GM11168 (cell line): ENCODE results near the gene ENTPD8.
"Not testable (repeated sequence)": the region's sequence is repeated elsewhere in the genome, so short reads cannot be mapped to it uniquely, and the experiment has no call there.

ENCODE experiments used
- in situ Hi-C: fragments of 300-500 bp; cut with MboI; formaldehyde crosslinking; loops from one replicate; pipeline ENCODE4 v1.12.0; 2022; ENCODE audit warnings: low sequenced_read_pairs; ENCODE audit not compliant: unreplicated experiment

The ENTPD8 gene

DNA sequence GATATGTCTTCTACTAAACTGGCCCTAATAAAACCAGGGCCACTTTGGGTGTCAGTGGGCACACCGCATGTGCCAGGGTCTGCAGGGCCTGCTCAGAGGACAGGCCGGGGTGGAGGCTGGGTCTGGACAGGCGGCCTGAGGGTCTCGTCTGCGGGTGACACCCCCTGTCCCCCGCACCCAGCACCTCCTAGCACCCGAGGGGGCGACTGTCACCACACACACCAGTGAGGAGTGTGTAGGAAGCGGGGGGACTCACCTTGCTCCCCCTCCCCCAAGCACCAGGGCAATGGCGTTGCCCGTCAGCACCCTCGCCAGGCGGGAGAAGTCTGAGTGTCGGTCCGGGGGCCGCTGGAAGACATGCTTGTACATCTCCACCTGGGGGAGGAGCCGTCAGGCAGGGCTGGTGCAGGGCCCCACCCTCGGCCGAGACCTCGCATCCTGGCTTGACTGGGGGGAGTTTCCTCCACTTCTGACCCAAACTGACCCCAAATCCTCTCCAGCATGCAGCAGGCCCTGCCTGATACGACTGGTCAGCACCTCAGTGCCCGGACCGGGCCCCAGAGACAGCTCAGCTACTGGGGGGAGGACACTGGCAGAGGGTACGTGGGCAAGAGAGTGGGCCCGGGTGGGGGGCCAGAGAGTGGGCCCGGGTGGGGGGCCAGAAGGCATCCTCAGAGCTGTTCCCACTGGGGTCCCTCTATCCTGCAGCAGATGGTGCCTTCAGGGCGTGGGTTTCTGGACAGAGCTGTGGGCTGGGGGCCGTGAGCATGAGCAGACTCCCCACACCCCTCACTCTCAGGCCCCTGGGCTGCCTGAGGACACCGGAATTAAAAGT, 36.8 kb upstream of the ENTPD8 start:
- in situ Hi-C loops = no loop called here

- in situ Hi-C loops = no loop called here
These were observed 35.7 kb upstream of the ENTPD8 start for GRCh38 chr9:137476856-137477255.

DNA sequence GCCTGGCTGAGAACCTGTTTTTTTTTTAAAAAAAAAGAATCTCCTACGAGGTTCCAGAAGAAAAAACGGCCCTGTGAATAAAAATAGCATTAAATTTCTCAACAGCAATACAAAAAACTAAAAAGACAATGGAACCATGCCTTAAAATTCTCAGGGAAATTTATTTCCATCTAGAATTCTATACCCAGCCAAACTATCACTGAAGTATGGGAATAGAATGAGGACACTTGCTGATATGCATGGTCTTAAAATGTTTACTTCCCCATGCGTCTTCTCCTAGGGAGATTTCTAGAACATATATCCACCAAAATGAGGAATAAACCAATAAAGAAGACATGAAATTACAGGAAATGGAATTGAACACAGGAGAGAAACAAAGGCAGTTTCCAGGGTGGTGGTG, 34.5 kb upstream of the ENTPD8 start:
- in situ Hi-C loops = no loop called here

DNA sequence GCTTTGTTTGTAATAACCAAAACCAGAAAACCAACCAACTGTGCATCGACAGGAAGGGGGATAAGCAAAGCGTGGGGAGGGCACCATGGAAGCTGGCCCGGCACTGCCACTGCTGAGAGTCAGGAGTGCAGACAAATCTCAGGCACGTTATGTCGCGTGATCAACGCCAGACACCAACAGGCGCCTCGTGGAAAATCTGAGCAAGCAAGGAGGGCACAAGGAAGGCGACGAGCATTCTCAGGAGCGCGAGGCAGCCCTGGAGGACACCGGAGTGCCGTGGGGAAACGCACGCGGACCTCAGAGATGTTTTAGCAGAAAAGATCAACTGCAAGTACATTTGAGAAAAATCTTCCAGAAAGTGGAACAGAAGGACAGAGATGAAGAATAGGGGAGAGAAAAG, 33.1 kb upstream of the ENTPD8 start:
- in situ Hi-C loops = no loop called here

DNA sequence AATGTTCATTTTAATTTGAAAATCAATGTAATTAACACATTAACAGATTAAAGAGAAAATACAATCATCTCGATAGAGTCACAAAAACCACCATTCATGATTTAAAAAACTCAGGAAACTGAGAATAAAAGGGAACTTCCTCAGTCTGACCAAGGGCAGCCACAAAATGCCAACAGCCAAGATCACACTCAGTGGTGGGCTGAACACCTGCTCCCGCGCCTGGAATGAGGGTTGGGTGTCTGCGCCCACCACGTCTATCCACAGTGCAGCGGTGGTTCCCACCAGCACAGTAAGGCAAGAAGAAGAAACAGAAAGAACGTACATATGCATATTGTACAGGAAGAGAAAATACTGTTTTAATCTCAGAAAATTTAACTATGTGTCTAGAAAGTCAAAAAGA, 29.6 kb upstream of the ENTPD8 start:
- in situ Hi-C loops = no loop called here

DNA sequence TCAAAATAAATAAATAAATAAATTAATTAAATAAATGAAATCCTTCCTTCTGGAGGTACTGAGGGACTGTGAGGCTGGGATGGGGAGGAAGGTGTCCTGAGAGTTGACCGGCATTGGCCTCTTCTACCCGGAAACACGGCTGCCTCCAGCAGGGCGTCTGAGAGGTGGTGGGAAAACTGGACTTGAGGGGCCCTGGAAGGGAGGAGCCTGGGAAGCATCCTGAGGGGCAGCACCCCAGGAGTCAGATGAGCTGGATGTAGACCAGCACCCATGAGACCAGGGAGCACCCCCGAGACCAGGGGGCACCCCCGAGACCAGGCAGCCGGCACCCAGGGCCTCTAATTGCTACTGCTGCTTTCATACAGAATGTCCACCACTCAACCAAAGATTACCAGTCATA, 26.7 kb upstream of the ENTPD8 start:
- in situ Hi-C loops = no loop called here

GRCh38 chr9:137467161-137467581, 26.0 kb upstream of the ENTPD8 start:
- in situ Hi-C loops = no loop called here

GRCh38 chr9:137466389-137467085, 25.4 kb upstream of the ENTPD8 start:
- in situ Hi-C loops = not testable (repeated sequence)

DNA sequence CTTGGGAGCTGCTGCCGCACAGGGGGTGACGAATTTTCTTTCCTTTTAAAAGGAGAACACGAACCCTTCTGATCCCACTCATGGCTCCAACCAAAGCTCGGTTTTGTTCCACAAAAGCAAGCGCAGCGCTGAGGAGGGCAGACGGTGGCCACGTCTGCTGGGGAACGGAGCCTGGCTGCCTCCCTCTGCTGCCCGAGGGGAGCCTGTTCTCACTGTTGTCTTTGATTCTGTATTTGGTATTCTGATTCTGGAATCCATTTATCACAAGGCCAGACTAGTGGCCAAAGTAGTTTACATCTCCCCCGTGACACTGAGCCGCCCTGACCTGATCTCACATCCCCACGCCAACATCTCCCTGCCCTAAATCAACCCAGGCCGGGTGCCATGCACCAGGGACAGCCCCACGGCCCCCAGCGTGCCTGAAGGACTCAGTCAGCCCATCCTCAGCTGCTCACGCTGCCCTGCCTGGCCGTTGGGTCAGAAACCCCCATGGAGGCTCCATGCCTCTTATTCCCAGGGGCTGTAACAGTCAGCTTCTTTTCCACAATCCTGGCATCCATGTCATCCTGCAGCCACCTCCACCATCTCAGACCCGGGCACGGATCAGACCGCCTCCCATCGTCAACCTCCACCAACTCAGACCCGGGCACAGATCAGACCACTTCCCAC, 24.7 kb upstream of the ENTPD8 start:
- in situ Hi-C loops = no loop called here

- in situ Hi-C loops = no loop called here
These were observed 24.0 kb upstream of the ENTPD8 start for GRCh38 chr9:137465000-137465719.

DNA sequence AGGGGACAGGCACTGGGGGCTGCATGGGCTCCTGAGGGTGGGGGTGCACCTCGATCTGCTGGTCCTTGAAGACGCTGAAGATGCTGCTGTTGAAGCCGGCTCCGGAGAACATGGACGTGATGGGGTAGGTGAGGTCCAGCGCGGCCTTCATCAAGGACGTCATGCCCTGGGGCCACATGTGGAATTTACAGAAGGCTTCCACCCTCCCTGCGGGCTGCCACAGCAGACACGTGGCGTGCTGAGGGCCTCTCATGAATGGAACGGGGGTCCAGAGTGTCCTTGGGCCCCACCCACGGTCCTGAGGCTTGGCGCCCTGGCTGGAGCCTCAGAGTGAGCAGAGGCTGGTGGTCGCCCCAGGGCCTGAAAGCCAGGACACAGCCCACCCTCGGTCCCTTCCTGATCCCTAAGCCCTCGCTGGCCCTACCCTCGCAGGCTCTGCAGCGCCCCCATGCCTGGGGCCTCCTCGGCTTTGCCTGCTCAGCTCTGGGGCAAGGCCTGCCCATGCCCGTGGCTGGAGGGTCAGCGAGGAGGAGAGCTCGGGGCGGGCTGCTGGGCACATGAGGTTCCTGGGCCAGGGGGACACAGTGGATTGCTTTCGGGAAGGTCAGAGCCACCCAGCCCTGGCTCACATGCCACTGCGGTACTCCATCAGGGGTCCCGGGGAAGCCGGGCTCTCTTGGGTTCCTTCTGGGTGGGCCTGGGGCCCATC, 23.3 kb upstream of the ENTPD8 start:
- in situ Hi-C loops = no loop called here

DNA sequence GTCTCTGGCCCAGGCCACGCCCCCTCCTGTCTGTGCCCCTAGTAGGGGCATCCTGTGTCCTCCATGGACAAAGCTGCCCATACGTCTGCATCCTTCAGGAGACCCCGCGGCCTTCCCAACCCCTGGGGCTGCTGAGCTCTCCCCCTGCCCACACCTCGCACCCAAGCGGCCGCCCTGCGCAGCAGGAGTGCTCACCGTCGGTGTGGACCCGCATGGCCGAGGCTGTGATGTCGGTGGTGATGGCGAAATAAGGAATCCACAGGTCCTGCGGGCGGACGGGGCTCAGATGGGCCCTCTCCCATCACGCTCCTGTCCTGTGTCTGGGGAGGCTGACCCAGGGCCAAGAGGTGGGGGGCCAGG, 22.8 kb upstream of the ENTPD8 start:
- in situ Hi-C loops = no loop called here

- in situ Hi-C loops = no loop called here
These were observed 22.1 kb upstream of the ENTPD8 start for GRCh38 chr9:137462986-137463930.

DNA sequence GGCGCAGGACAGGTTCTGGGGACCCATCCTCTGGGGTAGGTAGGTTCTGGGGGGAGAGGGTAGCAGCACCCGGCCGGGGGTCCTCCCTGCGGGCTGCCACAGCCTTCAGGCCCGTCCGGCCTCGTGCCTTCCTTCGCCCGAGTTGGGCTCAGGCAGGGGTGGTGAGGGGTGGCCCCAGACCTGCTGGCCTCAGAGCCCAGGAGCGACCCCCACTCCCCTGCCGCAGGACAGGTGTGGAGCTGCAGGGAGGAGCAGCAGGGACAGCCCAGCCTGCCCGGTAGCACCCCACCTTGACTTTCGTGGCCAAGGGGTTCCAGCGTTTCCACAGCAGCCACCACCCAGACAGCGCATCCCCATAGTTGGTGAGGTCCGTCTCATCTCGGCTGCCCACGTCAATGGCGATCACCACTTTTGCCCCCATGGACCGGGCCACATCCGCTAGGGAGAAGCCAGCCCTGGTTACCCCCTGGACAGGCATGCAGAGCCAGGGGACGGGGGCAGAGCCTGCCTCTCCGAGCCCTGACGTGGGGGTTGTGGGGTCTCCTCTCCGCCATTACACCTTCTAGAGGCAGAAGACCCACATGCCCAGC, 21.3 kb upstream of the ENTPD8 start:
- in situ Hi-C loops = no loop called here

- in situ Hi-C loops = no loop called here
These were observed 20.7 kb upstream of the ENTPD8 start for GRCh38 chr9:137461663-137462395.

- in situ Hi-C loops = no loop called here
These were observed 20.1 kb upstream of the ENTPD8 start for GRCh38 chr9:137461316-137461662.

GRCh38 chr9:137460363-137461315, 19.5 kb upstream of the ENTPD8 start:
- in situ Hi-C loops = no loop called here
